ENCODE measurements around the gene THSD4. TPM values are rescaled to one million over a fixed set of nuclear protein-coding genes. Genes with fewer than 3 reads are reported as not detected.

Gene THSD4
- total RNA-seq, 3 donors from 2014 or later, result 18.3 to 46.2 (median 27.1) TPM

DNA sequence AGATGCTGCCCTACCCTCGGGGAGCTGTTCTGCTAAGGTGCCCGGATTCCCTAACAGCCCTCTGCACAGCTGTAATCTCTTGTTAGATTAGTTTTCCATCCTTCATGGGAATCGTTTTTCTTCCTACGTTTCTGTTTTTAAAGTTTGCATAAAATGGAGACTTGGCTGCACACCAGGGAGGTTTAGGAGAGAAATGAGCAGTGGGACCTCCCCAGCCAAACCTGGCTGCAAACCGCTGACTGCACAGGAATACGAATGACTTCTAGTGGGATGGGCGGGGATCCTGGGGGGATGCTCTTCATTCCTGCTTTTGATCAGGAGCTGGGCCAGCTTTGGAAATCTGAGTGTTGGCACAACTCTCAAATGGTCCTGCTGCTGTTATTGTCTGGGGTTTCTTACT is 77.5 kb downstream of the THSD4 start:
- DNase-seq (no peak), ATAC-seq (no peak)
- intact Hi-C loops (cut with DNase I, micrococcal nuclease), result no loop called here
- no peaks in the 10 kb centered on the region for H3K9me3 ChIP-seq
- H3K4me1 ChIP-seq (ENCODE audit: low read depth), result no peaks in the 10 kb centered on the region
- TF ChIP-seq, protein P1, sequence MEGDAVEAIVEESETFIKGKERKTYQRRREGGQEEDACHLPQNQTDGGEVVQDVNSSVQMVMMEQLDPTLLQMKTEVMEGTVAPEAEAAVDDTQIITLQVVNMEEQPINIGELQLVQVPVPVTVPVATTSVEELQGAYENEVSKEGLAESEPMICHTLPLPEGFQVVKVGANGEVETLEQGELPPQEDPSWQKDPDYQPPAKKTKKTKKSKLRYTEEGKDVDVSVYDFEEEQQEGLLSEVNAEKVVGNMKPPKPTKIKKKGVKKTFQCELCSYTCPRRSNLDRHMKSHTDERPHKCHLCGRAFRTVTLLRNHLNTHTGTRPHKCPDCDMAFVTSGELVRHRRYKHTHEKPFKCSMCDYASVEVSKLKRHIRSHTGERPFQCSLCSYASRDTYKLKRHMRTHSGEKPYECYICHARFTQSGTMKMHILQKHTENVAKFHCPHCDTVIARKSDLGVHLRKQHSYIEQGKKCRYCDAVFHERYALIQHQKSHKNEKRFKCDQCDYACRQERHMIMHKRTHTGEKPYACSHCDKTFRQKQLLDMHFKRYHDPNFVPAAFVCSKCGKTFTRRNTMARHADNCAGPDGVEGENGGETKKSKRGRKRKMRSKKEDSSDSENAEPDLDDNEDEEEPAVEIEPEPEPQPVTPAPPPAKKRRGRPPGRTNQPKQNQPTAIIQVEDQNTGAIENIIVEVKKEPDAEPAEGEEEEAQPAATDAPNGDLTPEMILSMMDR (IDR thresholded peaks at IDR 0.05), result no peak
- H3K4me3 ChIP-seq, result no peak overlapping the region
- no peaks in the 10 kb centered on the region for H3K36me3 ChIP-seq (ENCODE audit: low read depth)

GRCh38 chr15:71194286-71194685 is 79.0 kb downstream of the THSD4 start:
- Histone ChIP-seq H3K4me3 (no peak overlapping the region), H3K9me3 (no peaks in the 10 kb centered on the region), H3K36me3 (ENCODE audit: low read depth) (no peaks in the 10 kb centered on the region), H3K4me1 (ENCODE audit: low read depth) (no peaks in the 10 kb centered on the region)
- intact Hi-C loops (cut with DNase I, micrococcal nuclease), result no loop called here
- ATAC-seq, result no peak
- TF ChIP-seq, protein P1 (IDR thresholded peaks at IDR 0.05), result no peak
- no peak for DNase-seq

DNA sequence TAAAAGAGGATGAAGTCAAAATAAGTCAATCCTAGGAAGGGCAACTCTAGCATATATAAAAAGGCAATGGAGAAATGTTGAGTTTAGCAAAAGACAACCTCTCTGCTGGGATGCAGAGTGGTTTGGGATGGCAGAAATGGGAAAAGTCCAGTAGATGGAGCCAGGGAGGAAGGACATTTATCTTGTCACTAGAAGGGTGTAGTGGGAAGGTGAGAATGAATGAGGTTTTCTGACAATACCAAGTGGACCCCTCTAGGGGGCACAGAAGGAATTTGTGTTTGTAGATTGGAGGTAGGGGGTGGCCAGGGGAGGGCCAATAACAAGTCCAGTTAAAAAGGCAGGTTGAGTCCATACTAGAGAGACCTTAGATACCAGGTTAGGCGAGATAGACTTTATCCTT is 80.0 kb downstream of the THSD4 start:
- Histone ChIP-seq H3K9me3 (no peaks in the 10 kb centered on the region), H3K4me1 (ENCODE audit: low read depth) (no peaks in the 10 kb centered on the region), H3K36me3 (ENCODE audit: low read depth) (no peaks in the 10 kb centered on the region), H3K4me3 (no peak overlapping the region)
- intact Hi-C loops (cut with DNase I, micrococcal nuclease), result no loop called here
- DNase-seq, result no peak
- TF ChIP-seq, protein P1 (IDR thresholded peaks at IDR 0.05), result no peak
- no peak for ATAC-seq

- TF ChIP-seq, protein P1 (IDR thresholded peaks at IDR 0.05), result no peak
- H3K9me3 ChIP-seq, result no peaks in the 10 kb centered on the region
- DNase-seq, result no peak
- H3K4me1 ChIP-seq (ENCODE audit: low read depth), result no peaks in the 10 kb centered on the region
- no peak overlapping the region for H3K4me3 ChIP-seq
- intact Hi-C loops (cut with DNase I, micrococcal nuclease), result no loop called here
- ATAC-seq, result no peak
- no peaks in the 10 kb centered on the region for H3K36me3 ChIP-seq (ENCODE audit: low read depth)
Observed at GRCh38 chr15:71197620-71198019, 82.3 kb downstream of the THSD4 start.

DNA sequence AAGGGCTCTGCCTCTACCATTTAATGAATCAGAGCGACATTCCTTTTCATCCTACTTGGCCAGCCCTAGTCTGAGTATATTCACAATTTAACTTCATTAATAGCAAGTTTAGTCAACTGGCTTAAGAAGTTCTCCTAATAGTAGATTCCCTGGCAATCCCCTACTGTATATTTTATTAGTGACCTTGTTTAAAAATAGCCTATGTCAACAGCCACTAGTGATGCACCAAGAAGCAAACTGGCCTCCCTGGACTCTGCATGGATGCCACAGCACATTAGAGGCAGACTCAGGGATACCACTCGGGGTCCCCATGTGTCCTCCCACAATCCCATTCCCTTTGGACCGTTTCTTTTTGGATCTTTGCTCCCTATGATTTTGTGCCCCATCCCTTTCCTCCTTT is 83.6 kb downstream of the THSD4 start:
- H3K36me3 ChIP-seq (ENCODE audit: low read depth), result no peaks in the 10 kb centered on the region
- H3K4me1 ChIP-seq (ENCODE audit: low read depth), result no peaks in the 10 kb centered on the region
- TF ChIP-seq, protein P1 (IDR thresholded peaks at IDR 0.05), result no peak
- no peak for DNase-seq
- no peak for ATAC-seq
- H3K4me3 ChIP-seq, result no peak overlapping the region
- H3K9me3 ChIP-seq, result no peaks in the 10 kb centered on the region
- intact Hi-C loops (cut with DNase I, micrococcal nuclease), result no loop called here

All from mucosa of descending colon (tissue), 3 donors.